Medulla oblongata (tissue), 1 donor: ENCODE results near the gene UEVLD.
A peak's percentile ranks its signal among the peaks of the same experiment; 100 is the strongest.
"Not testable (repeated sequence)": the region's sequence is repeated elsewhere in the genome, so short reads cannot be mapped to it uniquely, and the experiment has no call there.

ENCODE experiments used
- DNase-seq: peaks from one replicate; pipeline ENCODE4 v3.0.0-alpha.2; 2015; ENCODE audit errors: extremely low spot score

Gene UEVLD

GRCh38 chr11:18588297-18589252 is at the start of gene UEVLD:
TSS of gene UEVLD (minus strand) at chr11:18588734. CDS start at chr11:18588654, 80 bp downstream.
- DNase-seq: peak; percentile 90

- DNase-seq: peak; percentile 100
Observed at GRCh38 chr11:18634140-18635032, 45.9 kb upstream of the UEVLD start, which contains the start of gene SPTY2D1. TSS of gene SPTY2D1 (minus strand) at chr11:18634342. CDS start at chr11:18634257, 85 bp downstream.

DNA sequence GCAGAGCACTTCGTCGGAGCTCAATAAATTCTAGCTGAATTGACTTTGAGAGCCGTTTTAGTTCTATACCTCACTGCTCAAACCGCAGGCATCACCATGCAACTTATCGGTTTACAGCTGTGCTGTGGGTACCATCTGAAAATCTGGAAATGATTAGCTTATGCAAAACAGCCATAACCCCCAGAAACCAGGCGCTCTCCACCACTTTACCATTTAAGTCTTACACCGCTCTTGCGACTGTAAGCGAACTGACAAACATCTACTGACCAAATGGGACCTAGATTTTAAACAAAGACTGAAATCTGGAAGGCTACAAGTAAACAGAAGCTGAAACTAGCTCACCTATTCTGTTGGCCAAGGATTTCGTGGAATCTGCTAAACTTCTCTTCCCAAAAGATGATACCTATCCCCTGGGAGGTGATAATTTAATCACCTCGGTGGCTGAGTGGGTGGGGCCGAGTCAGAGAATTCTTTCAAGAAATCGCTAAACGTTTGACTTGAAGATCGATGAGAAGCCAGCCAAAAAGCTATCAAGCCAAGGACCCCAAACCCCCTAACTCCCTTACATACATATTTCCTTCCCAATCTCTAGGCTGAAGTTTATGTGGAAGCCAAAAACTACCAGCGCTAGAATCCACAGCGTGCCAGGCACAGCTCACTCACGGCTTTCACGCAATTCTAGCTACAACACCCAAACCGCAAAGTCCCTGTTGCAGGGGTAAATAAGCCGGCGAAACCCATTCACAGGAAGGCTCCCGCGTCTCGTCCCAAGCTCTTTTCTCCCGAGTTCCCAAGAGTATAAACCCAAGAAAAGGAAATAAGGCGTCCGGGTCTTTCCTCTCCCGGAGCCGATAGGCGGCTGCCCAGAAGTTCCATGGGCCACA is 45.0 kb upstream of the UEVLD start:
- no peak for DNase-seq

DNA sequence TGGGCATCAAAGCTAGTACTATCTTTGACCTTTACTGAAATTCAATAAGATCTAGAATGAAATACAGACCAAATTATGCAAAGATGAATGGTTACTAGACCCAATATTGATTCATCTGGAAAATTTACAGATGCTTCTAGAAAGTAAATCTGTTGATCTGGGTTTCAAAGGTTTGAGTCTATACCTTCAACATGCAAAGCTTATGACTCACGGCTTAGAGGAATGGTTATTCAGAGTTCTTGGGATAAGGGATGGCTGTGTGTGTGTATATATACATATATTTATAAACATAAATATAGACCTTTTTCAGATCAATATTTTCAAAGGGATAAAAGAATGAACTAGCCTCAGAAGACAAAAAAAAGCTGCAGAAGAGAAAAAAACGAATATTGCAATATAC is 44.3 kb upstream of the UEVLD start:
- no peak for DNase-seq

DNA sequence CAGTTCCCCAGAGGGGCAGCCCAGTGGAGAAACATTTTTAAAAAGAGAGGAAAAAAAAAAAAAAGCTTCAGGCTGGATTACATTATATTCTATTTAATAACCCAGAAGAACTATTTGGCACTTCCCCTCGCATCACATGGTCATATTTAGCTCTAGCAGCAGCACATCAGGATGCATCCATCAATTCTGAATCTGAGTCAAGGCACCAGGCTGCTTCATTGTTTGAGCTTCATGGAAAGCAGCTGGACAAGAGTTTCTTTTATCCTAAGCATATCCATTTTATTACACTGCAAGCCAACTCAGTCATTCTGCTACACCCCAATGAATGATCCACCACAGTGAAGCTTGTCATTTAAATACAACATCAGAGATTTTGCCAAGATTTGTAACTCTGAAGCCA is 35.6 kb upstream of the UEVLD start:
- no peak for DNase-seq

DNA sequence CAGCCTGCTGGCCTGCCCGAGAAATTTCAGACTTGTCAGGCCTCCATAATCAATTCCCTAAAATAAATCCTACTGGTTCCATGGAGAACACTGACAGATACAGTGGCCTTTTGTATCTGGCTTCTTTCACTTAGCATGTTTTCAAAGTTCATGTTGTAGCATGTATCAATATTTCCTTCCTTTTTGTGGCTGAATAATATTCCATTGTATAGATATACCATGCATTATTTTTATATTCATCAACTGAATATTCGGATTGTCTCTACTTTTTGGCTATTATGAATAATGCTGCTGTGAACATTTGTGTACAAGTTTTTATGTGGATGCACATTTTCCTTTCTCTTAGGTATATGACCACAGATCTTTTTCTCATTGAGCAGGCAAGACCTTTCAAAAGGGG is 35.2 kb upstream of the UEVLD start:
- DNase-seq: no peak

GRCh38 chr11:18618342-18619025 is 29.9 kb upstream of the UEVLD start:
- DNase-seq: no peak

DNA sequence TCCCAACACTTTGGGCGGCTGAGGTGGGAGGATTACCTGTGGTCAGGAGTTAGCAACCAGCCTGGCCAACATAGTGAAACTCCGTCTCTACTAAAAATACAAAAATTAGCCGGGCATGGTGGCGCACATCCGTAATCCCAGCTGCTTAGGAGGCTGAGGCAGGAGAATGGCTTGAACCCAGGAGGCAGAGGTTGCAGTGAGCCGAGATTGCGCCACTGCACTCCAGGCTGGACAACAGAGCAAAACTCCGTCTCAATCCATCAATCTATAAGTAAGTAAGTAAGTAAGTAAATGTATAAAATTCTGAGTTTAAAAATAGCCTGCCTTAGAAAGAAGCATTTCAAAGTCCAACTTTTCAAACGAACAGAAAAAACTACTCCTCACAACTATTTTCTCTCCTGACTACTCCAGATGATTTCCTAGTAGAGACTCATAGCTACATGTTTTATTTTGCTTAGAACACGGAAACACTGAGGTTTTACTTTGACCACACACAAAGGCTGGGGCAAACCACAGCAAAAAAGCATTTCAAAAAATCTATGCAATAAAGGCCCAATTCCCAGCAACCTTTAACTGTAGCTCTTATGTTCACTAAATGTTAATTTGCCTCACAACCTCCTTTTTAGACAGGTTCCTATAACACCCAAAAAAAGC is 29.3 kb upstream of the UEVLD start:
- DNase-seq: no peak

DNA sequence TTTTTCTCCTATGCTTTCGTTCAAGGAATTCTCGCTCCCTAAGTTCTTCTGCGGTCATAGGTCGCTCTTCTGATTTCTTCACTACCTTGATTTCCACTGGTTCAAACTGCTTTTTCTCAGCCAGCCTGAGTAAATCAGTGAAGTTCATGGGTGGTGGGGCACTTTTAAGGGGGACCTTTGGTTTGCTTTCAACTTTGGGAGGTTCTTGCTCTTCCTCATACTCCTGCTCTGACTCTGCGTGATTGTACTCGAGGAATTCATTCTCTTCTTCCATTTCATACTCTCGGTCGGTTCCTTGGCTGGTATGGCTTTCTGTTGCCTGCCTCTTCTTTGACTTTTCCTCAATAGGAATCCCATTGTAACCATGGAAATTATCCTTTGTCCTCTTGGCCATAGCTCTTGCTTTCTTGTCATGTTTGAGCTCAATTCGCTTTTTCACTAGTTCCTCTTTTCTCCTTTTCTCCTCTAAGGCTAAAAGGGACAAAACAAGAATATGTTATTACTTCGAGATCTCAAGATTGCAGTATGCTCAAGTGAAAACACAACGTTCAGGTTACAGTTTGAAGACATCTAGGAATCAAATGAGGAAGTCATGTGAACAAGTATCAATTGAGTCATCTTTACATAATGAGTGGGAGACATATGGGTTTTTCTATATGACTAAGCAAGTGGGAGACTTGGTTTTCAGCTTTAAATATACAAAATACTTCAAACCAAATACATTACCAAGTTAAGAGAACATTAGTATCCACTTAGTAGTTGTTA is 27.3 kb upstream of the UEVLD start:
- no peak for DNase-seq

DNA sequence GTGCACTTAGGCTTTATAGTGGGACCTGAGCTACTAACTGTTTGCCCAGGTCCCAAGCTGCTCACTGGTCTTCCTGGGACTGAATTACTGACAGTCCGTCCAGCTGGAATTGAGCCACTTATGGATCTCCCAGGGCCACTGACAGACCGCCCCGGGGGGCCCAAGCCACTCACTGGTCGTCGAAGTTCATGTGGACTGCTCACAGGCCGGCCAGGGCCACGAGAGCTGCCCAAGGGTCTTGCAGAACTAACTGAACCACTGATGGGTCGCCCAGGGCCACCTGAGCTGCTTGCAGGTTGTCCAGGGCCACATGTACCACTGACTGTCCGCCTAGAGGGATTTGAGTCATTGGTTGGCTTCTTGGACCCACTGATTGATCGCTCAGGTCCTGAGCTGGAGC is 26.1 kb upstream of the UEVLD start:
- DNase-seq: no peak

DNA sequence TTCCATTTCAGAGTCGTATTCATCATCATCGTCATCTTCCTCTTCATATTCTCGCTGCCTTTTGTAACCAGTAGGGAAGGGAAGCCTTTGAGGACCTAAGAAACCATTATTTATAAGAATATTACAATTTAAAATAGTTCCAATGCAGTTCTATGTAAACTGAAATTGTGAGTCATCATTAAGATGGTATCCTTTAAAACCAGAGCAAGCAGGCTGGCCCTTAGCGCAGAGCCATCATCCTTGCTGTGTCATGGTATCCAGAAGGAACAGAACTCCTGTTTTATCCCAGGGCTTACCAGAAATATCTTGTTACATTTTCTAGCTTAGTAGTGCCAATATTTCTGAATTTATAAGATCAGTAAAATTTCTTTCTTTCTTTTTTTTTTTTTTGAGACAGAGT is 23.9 kb upstream of the UEVLD start:
- no peak for DNase-seq

DNA sequence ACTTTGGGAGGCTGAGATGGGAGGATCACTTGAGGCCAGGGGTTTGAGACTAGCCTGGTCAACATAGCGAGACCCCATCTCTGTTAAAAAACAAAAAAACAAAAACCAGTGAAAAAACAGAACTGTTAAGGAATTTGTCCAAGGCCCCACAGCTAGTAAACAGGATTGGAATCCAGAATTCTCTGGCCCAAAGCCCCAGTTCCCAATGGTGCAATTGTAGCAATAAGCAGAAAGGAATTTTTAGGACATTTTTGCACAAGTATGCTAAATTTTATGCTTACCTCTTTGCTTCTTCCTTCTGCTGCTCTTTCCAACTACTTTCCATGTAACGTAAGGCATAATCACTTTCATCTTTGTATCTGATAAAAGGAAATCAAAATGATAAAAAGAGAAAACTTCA is 22.7 kb upstream of the UEVLD start:
- no peak for DNase-seq

DNA sequence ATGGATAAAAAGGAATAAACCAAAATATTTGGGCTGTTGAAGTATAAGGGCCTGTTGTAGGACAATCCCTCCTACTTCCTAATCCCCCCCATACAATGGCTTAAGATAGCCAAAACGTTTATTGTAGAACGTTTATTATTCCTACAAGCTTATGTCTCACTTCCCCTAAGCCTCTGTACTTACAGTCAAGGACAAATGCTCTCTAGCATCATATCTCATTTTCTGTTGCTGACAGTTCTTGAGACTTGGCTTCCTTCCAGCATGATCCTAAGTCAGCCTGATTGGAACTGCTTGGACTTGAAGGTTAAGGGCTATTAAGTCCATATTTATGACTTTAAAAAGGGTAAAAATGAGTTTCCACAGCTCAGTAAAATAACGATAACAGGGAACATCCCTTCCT is 19.8 kb upstream of the UEVLD start:
- DNase-seq: no peak

DNA sequence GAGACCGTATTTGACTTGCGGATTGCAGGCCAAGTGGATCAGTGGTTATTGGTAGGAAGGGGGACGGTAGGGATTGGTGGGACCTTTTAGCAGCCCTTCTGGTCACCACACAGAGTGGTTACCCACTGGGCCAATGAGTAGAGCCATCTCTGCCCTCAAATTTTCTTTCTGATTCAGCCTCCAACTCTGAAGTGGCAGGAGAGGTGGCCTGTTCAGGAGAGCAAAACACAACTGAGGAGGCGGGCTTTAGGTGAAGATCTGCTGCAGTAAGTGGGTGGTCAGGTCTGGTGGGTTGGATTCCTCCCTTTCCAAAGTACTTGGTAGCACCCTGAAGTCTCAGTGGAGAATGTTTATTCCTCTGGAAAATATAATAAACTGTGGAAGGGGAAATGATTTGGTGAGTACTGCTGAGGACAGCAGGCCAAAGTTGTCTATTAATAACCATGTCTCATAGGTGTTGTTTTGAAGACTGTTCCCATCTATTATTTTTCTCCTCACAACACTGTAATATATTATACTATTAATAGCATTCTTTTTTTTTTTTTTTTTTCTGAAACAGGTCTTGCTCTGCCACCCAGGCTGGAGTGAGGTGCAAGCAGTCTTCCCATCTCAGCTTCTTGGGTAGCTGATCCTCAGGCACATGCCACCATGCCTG is 12.5 kb upstream of the UEVLD start:
- no peak for DNase-seq

GRCh38 chr11:18599739-18600230 is 11.3 kb upstream of the UEVLD start, which contains the start of gene MISFA:
TSS of gene MISFA (plus strand) at chr11:18599789. CDS start at chr11:18599929, 140 bp downstream.
- no peak for DNase-seq

GRCh38 chr11:18594999-18595749 is 6.6 kb upstream of the UEVLD start:
- no peak for DNase-seq

DNA sequence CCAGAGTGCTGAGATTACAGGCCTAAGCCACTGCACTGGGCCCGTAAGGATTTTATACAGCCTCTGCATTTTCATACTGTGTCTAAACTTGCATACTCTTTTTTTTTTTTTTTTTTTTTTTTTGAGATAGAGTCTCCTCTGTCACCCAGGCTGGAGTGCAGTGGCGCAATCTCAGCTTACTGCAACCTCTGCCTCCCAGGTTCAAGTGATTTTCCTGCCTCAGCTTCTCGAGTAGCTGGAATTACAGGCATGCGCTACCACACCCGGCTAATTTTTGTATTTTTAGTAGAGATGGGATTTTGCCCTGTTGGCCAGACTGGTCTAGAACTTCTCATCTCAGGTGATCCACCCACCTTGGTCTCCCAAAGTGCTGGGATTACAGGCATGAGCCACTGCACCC is 5.6 kb upstream of the UEVLD start:
- not testable (repeated sequence) for DNase-seq

DNA sequence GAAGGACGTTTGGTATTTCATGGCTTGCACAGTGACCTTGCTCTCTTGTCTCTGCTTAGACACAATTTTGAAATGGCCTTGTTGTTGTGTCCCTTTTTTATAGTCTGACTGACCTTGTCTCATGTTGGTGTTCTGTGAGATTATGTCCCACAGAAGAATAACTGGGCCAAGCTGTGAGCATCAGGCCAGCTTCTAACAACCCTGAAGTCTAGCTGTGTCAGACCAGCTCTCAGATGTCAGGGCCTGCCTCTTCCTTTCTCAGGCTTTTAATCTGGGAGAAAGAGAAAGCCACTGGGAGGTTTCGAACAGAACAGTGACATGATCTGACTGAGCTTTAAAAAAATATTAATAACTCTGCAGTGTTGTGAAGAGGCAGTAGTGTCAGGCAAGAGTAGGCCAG is 2.0 kb upstream of the UEVLD start:
- DNase-seq: no peak
